Activated CD4-positive, alpha-beta T cell treated with anti-CD3 and anti-CD28 coated beads, Interleukin-2, Interleukin-6, amounts not matched to agents 100 ng/mL and 50 ng/mL, durations not matched to agents 16 hours and 8 hours (primary cell): ENCODE measurements around the gene USP9X.
"Not testable (repeated sequence)": the region's sequence is repeated elsewhere in the genome, so short reads cannot be mapped to it uniquely, and the experiment has no call there.

Experiments
- DNase-seq: peaks from one replicate; pipeline ENCODE4 v3.0.0-alpha.2; 2020

USP9X gene

GRCh38 chrX:41133551-41133950 is 48.3 kb downstream of the USP9X start:
- DNase-seq, result no peak

- DNase-seq, result no peak
Observed at GRCh38 chrX:41137589-41137988, 52.3 kb downstream of the USP9X start.

GRCh38 chrX:41142130-41142910 is 57.1 kb downstream of the USP9X start:
- DNase-seq, result no peak

- DNase-seq, result no peak
Observed at GRCh38 chrX:41144873-41145272, 59.6 kb downstream of the USP9X start.

- DNase-seq, result peak; percentile 17
Observed at GRCh38 chrX:41145920-41146608, 60.8 kb downstream of the USP9X start.

- DNase-seq, result no peak
Observed at GRCh38 chrX:41148553-41148952, 63.3 kb downstream of the USP9X start.

- DNase-seq, result no peak
Observed at GRCh38 chrX:41150043-41150442, 64.8 kb downstream of the USP9X start.

- not testable (repeated sequence) for DNase-seq
Observed at GRCh38 chrX:41151726-41152125, 66.5 kb downstream of the USP9X start.

GRCh38 chrX:41152221-41152620 is 67.0 kb downstream of the USP9X start:
- DNase-seq, result no peak

- DNase-seq, result no peak
Observed at GRCh38 chrX:41153448-41153847, 68.2 kb downstream of the USP9X start.

- DNase-seq, result no peak
Observed at GRCh38 chrX:41153957-41154356, 68.7 kb downstream of the USP9X start.

- DNase-seq, result no peak
Observed at GRCh38 chrX:41164449-41164848, 79.2 kb downstream of the USP9X start.

- DNase-seq, result no peak
Observed at GRCh38 chrX:41167888-41168287, 82.6 kb downstream of the USP9X start.

GRCh38 chrX:41176263-41176662 is 91.0 kb downstream of the USP9X start:
- DNase-seq, result no peak

GRCh38 chrX:41177297-41177696 is 92.1 kb downstream of the USP9X start:
- DNase-seq, result no peak

- DNase-seq, result no peak
Observed at GRCh38 chrX:41178201-41178600, 93.0 kb downstream of the USP9X start.

- DNase-seq, result peak; percentile 71
Observed at GRCh38 chrX:41180194-41180908, 95.1 kb downstream of the USP9X start.

- DNase-seq, result no peak
Observed at GRCh38 chrX:41184312-41184711, 99.1 kb downstream of the USP9X start.

- not testable (repeated sequence) for DNase-seq
Observed at GRCh38 chrX:41186946-41187345, 101.7 kb downstream of the USP9X start.

- no peak for DNase-seq
Observed at GRCh38 chrX:41189156-41189555, 103.9 kb downstream of the USP9X start.

GRCh38 chrX:41192880-41193279 is 107.6 kb downstream of the USP9X start:
- no peak for DNase-seq

- DNase-seq, result no peak
Observed at GRCh38 chrX:41198410-41198809, 113.2 kb downstream of the USP9X start.

GRCh38 chrX:41200785-41201184 is 115.5 kb downstream of the USP9X start:
- no peak for DNase-seq

- no peak for DNase-seq
Observed at GRCh38 chrX:41209853-41210252, 124.6 kb downstream of the USP9X start.
